ENCODE measurements around the gene OVCH1.

DNA sequence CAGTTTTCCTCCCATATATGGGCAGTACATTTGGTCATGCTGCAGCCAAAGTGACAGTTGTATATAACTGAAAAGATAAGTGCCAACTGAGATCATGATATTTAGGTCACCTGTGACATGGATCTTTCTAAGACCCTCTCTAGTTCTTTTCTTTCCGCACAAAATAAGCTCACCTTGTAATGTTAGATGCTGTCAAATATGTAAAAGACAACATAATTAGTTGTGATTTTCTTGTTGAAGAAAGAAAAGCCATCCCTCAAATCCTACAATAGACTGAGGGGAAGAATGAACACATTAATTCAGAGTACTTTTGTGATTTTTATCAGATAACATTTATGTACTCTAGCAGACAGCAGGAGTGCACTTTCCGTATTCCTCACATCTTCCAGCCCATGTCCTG lies 37.4 kb downstream of the OVCH1 start:
- TF ChIP-seq CTCF (conservative IDR thresholded peaks at IDR 0.05) = no peak
- no peak for TF ChIP-seq EZH2 (IDR thresholded peaks at IDR 0.05; ENCODE audit: low read depth)

Measured in PC-9 (cell line).